GM19043 (cell line): ENCODE data around the gene EFCAB11.

Source experiments
- ATAC-seq: cut with Tn5 transposase; IDR thresholded peaks from one replicate; pipeline ENCODE4 v1.9.1; 2021; ENCODE audit warnings: low read depth; ENCODE audit not compliant: unreplicated experiment

Gene EFCAB11

DNA sequence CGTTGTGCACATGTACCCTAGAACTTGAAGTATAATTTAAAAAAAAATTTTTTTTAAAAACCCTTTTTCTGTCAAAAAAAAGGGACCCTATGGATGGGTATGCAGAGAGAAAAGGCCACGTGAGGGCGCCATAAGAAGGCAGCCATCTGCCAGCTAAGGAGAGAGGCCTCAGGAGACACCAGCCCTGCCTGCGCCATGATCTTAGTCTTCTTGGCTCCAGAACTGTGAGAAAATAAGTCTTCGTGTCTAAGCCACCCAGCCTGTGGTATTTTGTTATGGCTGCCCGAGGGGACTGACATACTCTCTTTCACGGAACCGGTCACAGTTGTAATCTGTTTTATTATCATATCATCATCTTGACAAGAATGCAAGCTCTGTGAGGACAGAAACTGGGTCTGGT lies 174.8 kb downstream of the EFCAB11 start:
- ATAC-seq, result no peak

DNA sequence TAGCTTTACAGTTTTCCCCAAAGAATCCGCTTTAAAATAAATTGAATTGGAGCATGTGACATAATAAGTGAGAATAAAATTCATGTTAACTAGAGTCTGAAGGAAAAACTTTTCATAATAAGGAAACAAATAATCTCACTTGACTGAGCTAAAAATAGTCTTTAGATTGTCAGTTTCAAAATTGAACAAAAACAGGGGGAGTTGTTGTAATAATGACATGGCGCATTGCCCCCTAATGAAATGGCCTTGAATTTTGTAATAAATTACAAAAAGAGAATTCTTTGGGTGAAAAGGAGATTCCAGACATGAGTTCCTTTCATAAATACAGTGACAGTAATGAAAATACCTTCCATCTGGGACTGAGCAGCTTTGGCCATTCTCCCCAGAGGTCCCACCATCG lies 178.6 kb downstream of the EFCAB11 start:
- ATAC-seq, result no peak

- ATAC-seq, result no peak
Measured at GRCh38 chr14:89775151-89775550, 179.4 kb downstream of the EFCAB11 start.

DNA sequence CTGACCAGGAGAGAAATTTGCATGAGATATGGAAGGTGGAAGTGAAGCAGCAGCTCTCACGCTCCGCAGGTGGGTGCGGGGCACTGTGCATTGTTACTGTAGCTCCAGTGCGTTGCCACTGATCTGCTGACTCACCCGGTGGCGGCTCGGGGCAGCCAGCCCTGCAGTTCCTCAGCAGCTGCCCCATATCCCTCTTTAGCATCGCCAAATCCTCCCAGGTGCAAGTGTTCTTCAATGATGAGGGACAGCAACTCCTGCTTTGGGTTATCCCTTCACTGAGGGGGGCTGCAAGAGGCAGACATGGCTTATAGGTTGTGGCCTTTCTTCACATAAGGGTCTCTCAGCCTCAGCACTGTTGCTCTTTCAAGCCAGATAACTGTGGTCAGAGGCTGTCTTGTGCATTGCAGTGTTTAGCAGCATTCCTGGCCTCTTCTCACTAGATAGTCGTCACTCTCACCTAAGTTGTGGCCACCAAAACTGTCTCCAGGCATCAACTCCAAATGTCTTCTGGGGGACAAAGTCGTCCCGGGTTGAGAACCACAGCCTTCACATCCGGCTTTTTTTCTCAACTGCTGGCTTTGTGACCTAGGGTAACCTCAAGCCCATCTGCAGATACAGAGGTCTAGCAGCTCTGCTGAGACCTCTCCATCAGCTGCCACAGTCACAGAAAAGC lies 180.8 kb downstream of the EFCAB11 start:
- ATAC-seq, result peak; percentile 78

DNA sequence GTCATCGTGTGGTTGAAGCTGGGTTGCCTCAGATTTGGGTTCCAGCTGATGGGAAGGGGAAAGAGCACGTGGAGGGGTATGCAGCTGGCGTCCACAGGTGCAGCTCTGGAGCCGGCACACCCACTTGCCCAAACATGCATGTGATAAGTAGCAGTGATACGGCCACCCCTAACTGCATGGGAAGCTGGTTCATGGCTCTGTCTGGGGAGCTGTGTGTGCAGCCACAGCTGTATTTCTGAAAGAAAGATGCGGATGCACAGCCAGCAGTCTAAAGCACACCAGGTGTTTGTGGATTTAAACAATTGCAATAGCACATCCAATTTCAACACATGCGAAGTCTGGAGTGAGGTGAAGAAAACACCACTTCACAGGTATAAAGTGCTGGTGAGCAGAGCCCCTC lies 181.4 kb downstream of the EFCAB11 start:
- ATAC-seq, result peak; percentile 41

DNA sequence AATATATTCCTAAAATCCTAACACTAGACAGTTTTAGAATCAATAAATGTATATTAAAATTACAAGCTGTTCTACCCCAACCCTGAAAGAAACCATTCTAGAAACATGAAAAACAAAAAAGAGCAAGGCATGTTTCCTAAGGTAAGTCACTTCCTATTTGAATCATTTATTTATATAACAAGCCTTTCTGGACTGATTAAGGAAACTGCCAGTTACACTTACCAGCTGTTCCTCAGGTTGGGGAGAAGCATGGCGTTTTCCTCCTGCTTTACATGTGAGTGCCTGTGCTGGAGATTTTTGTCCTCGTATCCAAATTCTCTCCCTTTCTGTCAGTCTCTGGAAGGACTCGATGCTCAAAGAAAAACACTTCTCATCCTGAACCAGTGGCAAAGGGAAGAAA lies 183.3 kb downstream of the EFCAB11 start:
- ATAC-seq, result no peak

DNA sequence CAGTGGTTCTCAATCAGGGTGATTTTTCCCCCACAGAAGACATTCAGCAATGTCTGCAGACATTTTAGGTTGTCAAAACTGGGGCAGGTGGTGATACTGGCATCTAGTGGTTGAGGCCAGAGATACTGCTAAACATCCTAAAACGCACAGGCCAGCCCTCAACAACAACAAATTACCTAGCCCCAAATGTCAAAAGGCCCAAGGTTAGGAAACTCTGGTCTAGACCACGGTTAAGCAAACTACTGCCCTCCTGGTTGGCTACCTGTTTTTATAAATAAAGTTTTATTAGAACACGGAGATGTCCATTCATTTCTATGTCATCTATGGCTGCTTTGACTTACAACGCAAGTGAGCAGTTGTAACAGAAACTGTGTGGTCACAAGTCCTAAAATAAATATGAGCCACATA lies 186.7 kb downstream of the EFCAB11 start:
- peak; percentile 73 for ATAC-seq

DNA sequence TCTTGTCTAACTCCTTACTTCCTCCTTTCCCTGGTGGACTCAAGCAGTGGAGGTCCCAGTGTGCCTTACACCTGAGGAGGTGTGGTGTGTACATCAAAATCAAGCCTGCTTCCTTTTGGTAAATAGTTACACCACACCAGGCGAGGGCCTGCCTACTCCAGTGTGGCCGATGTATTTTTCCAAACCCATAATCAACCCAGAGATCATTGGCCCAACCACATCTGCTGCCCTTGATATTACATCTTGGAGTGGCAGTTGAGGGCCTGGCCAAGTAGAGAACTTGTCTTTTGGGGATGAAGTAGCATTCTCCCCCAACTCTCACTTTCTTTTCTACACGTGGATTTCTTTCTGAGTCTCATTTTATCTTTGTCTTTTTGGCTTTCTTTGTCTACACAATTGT lies 187.4 kb downstream of the EFCAB11 start:
- ATAC-seq, result no peak

- ATAC-seq, result no peak
Measured at GRCh38 chr14:89765346-89765745, 189.2 kb downstream of the EFCAB11 start.

GRCh38 chr14:89760086-89760485 lies 194.4 kb downstream of the EFCAB11 start:
- no peak for ATAC-seq

DNA sequence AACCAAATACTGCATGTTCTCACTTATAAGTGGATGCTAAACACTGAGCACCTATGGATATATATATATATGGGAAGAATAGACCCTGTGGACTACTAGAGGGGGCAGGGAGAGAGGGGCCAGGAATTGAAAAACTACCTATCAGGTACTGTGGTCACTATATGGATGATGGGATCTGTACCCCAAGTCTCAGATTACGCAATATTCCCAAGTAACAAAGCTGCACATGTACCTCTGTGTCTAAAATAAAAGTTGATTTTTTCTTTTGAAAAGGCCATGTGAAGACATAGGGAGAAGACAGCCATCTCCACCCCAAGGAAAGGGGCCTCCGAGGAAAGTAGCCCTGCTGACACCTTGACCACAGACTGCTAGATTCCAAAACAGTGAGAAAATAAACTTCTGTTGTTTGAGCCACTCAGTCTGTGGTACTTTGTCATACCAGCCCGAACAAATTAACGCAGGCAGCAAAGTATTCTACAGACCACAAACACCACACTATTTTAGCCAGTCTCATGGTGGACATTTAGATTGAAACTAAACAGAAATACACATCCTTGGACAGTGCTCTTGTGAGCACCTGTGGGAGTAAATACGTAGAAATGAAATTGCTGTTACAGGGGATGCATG lies 197.1 kb downstream of the EFCAB11 start:
- ATAC-seq, result no peak

DNA sequence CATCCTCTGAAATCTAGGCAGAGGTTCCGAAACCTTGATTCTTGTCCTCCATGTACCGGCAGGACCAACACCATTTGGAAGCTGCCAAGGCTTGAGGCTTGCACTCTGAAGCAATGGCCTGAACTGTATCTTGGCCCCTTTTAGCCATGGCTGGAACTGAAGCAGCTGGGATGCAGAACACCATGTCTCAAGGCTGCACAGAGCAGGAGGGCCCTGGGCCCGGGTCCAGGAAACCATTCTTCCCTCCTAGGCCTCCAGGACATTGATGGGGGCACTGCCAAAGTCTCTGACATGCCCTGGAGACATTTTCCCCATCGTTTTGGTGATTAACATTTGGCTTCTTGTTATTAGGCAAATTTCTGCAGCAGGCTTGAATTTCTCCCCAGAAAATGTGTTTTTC lies 198.7 kb downstream of the EFCAB11 start:
- no peak for ATAC-seq

DNA sequence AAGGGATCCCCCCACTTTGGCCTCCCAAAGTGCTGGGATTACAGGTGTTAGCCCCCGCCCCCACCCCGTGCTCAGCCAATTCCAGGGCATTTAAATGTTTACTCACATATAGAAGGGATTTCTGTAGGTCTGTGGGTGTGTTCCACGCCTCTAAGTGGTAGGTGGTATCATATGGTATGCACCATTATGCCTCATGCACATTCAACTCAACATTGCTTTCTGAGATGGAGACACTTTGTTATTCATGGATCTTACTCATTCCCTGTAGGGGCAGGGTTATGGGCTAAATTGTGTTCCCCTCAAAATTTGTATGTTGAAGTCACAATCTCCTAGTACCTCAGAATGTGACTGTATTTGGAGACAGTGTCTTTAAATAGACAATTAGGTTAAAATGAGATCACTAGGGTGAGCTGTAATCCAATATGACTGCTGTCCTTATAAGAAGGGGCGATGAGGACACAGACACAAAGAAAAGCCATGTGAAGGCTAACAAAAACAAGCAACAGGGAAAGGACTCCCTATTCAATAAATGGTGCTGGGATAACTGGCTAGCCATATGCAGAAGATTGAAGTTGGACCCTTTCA lies 200.6 kb downstream of the EFCAB11 start:
- no peak for ATAC-seq

DNA sequence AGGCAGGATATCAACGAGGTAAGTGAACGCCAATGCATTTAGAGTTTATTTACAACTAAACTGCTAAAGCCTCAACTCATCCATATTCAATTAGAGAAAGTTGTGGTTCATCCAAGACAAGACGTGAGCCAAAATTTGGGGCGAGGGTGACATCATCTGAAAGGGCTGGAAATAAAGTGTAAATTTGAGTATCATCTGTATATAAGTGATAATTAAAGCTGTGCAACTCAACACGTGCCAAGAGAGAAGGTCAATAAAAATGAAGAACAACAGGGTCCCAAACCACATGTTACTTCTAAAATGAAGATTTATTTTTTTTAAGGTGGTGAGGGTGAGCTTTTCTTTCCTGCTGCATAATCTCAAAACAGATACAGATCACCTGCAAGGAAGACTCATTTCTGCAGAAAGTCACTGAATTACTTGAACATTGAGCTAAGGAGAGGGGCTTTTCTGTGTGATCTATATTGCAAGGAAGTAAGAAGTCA lies 203.6 kb downstream of the EFCAB11 start:
- ATAC-seq, result no peak

DNA sequence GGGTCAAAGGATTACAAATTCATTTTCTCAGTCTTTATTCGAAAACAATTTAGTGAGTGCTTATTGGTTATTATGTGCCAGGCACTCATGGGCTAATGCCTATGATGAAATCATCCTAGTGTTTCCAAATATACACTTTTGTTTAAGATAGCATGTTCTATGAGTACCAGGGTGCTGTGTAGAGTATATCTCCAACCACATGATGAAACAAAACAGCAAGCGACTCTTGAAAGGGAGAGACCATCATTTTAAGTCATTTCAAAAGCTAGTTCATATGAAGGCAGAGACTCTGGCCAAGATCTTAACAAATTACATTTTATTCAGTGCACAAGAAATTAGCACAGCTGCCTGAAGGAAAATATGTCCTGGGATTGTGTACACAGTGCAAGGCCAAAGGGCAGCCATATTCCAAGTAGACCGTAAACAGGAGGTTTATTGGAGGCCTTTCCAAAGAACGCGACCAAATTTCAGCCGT lies 204.2 kb downstream of the EFCAB11 start:
- no peak for ATAC-seq

GRCh38 chr14:89748004-89748403 lies 206.5 kb downstream of the EFCAB11 start:
- no peak for ATAC-seq

DNA sequence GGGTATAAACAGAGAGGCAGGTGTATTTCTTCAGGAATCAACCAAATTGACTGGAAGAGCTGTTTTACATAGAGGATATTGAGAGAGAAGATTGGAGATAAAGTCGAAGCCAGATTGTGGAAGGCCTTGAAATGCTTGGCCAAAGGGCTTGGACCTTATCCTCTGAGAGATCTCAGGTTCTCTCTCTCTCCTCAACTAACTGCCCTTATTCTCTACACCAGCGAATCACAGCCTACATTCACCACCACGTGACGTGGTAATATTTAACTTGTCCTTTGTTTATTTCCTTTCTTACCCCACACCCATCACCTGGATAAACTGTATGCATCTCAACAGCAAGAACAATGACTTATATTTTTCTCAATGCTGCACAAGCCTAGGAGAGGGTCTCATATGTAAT lies 207.4 kb downstream of the EFCAB11 start:
- no peak for ATAC-seq

- no peak for ATAC-seq
Measured at GRCh38 chr14:89746654-89747053, 207.9 kb downstream of the EFCAB11 start.

DNA sequence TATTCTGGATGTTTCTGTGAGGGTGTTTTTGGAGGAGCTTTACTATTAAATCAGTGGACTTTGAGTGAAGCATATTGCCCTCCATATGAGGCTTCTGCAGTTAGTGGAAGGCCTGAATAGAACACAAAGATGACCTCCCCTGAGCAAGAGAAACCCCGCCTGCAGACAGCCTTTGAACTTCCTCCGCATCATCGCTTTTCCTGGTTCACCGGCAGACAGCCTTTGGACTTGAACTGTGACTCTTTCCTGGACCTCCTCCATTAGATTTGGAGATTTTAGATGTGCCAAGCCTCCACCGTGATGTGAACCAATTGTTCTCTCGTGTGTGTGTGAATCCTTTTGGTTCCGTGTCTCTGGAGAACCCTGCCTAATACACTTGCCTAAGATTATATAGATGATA lies 208.4 kb downstream of the EFCAB11 start:
- no peak for ATAC-seq
